ENCODE measurements around the gene INTS14. TPM values are rescaled to one million over a fixed set of nuclear protein-coding genes. Genes with fewer than 3 reads are reported as not detected.

Gene INTS14
- total and polyA plus RNA-seq, 2 of the 8 experiments (the other 6 are each of a cell fraction or from before 2014, with no cell fraction given): 33.1 to 33.7 TPM

GRCh38 chr15:65632780-65633375, 21.9 kb upstream of the INTS14 start:
- H2BK5ac ChIP-seq (ENCODE audit: low read depth, low read length): no peak overlapping the region
- H3K79me1 ChIP-seq (ENCODE audit: low read depth, low read length): no peaks in the 10 kb centered on the region
- H3K4me1 ChIP-seq (replicated peaks in 1 of 4; ENCODE audit: control insufficient read depth in 3 of 4, insufficient read depth in 4 of 4, low read length in 3 of 4): peaks cover 0 to 4% (median under 1%) of the 10 kb centered on the region in 4 experiments; a peak in 1 of 7 replicates
- no peaks in the 10 kb centered on the region for H3K27me3 ChIP-seq (replicated peaks in 1 of 4; ENCODE audit: control insufficient read depth in 3 of 4, extremely low read depth in 1 of 4, insufficient read depth in 3 of 4, low read length in 3 of 4)
- no peak overlapping the region for H2BK15ac ChIP-seq (ENCODE audit: low read length)
- no peak overlapping the region for H2BK120ac ChIP-seq (replicated peaks; ENCODE audit: low read depth, low read length)
- no peaks in the 10 kb centered on the region for H4K20me1 ChIP-seq (replicated peaks in 1 of 2; ENCODE audit: control insufficient read depth in 1 of 2, insufficient read depth in 2 of 2, low read length in 2 of 2)
- TF ChIP-seq POLR2AphosphoS5 (IDR thresholded peaks at IDR 0.05; ENCODE audit: low read depth, low read length): no peak
- no peak for TF ChIP-seq YY1 (IDR thresholded peaks at IDR 0.05; ENCODE audit: low read depth, low read length)
- no peak for TF ChIP-seq KDM1A (IDR thresholded peaks at IDR 0.05; ENCODE audit: borderline replicate concordance, low read length)
- TF ChIP-seq RNF2 (IDR thresholded peaks at IDR 0.05; ENCODE audit: borderline replicate concordance, low read depth, low read length, missing control alignments, poor library complexity, severe bottlenecking): no peak
- H4K5ac ChIP-seq (ENCODE audit: insufficient read length, low read depth, low read length): no peak overlapping the region
- H3K4me3 ChIP-seq (ENCODE audit: extremely low read depth in 1 of 4, insufficient read depth in 2 of 4, low read depth in 3 of 4, low read length in 4 of 4): no peak overlapping the region
- H3K18ac ChIP-seq (ENCODE audit: extremely low read depth, low read length): no peak overlapping the region
- H3K36me3 ChIP-seq (ENCODE audit: control insufficient read depth in 2 of 4, insufficient read depth in 4 of 4, low read length in 3 of 4): no peaks in the 10 kb centered on the region
- DNase-seq (ENCODE audit: low read depth in 1 of 2, low spot score in 2 of 2) (no peak), FAIRE-seq (no peak)
- H3K23ac ChIP-seq (ENCODE audit: insufficient read length): no peak overlapping the region
- H3K56ac ChIP-seq (replicated peaks; ENCODE audit: insufficient read length, low read depth, low read length): no peak overlapping the region
- ChIA-PET CTCF (ENCODE audit: partially characterized antibody) (interaction anchor here (0.6 to 2.4 kb wide), 4 partner anchors 11 to 204 kb away, joined by 3 to 5 read pairs (median 4); no protein-coding TSS in a partner anchor), POLR2A (ENCODE audit: partially characterized antibody) (interaction anchor here (2.0 kb wide), 1 partner anchor 237 kb away, joined by 5 read pairs; the partner anchor contains the start of gene RAB11A)
- H2AFZ ChIP-seq (ENCODE audit: low read length): no peak overlapping the region
- H3K14ac ChIP-seq (ENCODE audit: insufficient read length): no peak overlapping the region
- H3K9me3 ChIP-seq (ENCODE audit: insufficient read depth in 2 of 2, low read depth in 1 of 2, low read length in 1 of 2): no peaks in the 10 kb centered on the region
- no peak overlapping the region for H3K9ac ChIP-seq (replicated peaks in 1 of 4; ENCODE audit: extremely low read depth in 1 of 4, low read depth in 3 of 4, low read length in 3 of 4)
- WGBS, 2 experiments (ENCODE audit: extremely low coverage in 1 of 2, insufficient coverage in 1 of 2, insufficient read length in 1 of 2, insufficient replicate concordance in 2 of 2, low coverage in 1 of 2, low lambda C conversion rate in 2 of 2, missing lambda C conversion rate in 1 of 2): 84% methylated on average over 4 of the region's 4 CpGs; no CpG with 5 or more reads in 1 of the 2 experiments
- no peak overlapping the region for H2BK20ac ChIP-seq (ENCODE audit: low read length)
- H3K4me2 ChIP-seq (ENCODE audit: insufficient read depth in 1 of 2, low read depth in 2 of 2, low read length in 2 of 2): no peak overlapping the region
- H3K79me2 ChIP-seq (ENCODE audit: control insufficient read depth in 1 of 2, insufficient read depth in 2 of 2, low read length in 2 of 2): no peaks in the 10 kb centered on the region
- H3K23me2 ChIP-seq (ENCODE audit: low read depth, low read length): no peaks in the 10 kb centered on the region
- no peak overlapping the region for H2AK5ac ChIP-seq (ENCODE audit: low read depth, low read length)
- H4K91ac ChIP-seq (replicated peaks; ENCODE audit: insufficient read length, low read length): no peak overlapping the region
- H3K27ac ChIP-seq (ENCODE audit: low read depth, low read length): no peak overlapping the region
- no peak overlapping the region for H4K8ac ChIP-seq (ENCODE audit: extremely low read depth, insufficient read depth, low read length)
- no peak overlapping the region for H2BK12ac ChIP-seq (ENCODE audit: low read depth, low read length)
- no peak overlapping the region for H3K4ac ChIP-seq (replicated peaks; ENCODE audit: insufficient read length, low read depth, low read length)
